HFFc6 (cell line): ENCODE data around the gene PLEKHG4B. TPM values are rescaled to one million over a fixed set of nuclear protein-coding genes. Genes with fewer than 3 reads are reported as not detected.

ENCODE experiments used
- DNase-seq: peaks from one replicate; pipeline ENCODE4 v3.0.0-alpha.2; 2018
- H3K27ac Mint-ChIP-seq: 2 replicates; pipeline ENCODE4 v1.8.0; 2020; ENCODE audit warnings: mild to moderate bottlenecking, mixed read lengths
- H3K27me3 Mint-ChIP-seq: 2 replicates; pipeline ENCODE4 v1.8.0; 2021; ENCODE audit warnings: mild to moderate bottlenecking, moderate library complexity, mixed read lengths; ENCODE audit not compliant: insufficient read depth
- H3K36me3 Mint-ChIP-seq: 2 replicates; pipeline ENCODE4 v1.8.0; 2021; ENCODE audit warnings: low read depth, mixed read lengths
- H3K4me1 Mint-ChIP-seq: 2 replicates; pipeline ENCODE4 v1.8.0; 2020; ENCODE audit warnings: low read depth, mixed read lengths
- H3K4me3 Mint-ChIP-seq: 2 replicates; pipeline ENCODE4 v1.8.0; 2020; ENCODE audit warnings: mild to moderate bottlenecking, moderate library complexity, mixed read lengths
- H3K9me3 Mint-ChIP-seq: 2 replicates; pipeline ENCODE4 v1.8.0; 2020; ENCODE audit warnings: mild to moderate bottlenecking, mixed read lengths
- total RNA-seq, 6 experiments: library from RNA; stranded (reverse); fragmentation: NEBNext Ultra II Directional; extraction: Animal tissue kit (Norgen Biotek cat#: 25700); gene quantifications; 2 replicates in 1 of 6; 3 replicates in 5 of 6; pipeline ENCODE4 v1.2.3, GENCODE V29; 2021
- TF ChIP-seq, protein P1 (sequence below): fragments of 200-600 bp; sonication (generic); IDR thresholded peaks from 2 replicates; pipeline ENCODE4 v1.5.0; 2021; ENCODE audit warnings: antibody characterized with exemption, mild to moderate bottlenecking

PLEKHG4B gene
- total RNA-seq, 6 experiments from 2014 or later: 0.66 to 4.3 (median 3.9) TPM

DNA sequence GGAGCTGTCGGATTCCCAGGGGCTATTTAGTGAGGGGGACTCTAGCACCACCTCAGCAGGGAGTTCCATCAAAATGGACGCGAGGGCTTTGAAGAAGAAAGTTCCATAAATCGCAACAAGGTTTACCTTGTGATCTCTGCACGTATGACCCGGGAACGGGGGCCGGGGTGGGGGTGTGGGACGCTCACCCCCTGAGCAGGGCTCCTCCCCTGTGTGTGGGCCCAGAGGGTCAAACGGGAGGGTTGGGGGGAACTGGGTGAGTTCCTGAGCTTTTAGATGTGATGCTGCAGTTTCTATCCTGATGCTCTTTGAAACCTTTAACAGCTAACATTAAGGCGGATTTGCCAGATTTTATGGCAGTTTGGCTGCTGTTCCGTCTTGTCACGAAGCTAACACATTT, 80.5 kb downstream of the PLEKHG4B start:
- DNase-seq: no peak
- H3K9me3 Mint-ChIP-seq: no peaks in the 10 kb centered on the region
- TF ChIP-seq, protein P1, sequence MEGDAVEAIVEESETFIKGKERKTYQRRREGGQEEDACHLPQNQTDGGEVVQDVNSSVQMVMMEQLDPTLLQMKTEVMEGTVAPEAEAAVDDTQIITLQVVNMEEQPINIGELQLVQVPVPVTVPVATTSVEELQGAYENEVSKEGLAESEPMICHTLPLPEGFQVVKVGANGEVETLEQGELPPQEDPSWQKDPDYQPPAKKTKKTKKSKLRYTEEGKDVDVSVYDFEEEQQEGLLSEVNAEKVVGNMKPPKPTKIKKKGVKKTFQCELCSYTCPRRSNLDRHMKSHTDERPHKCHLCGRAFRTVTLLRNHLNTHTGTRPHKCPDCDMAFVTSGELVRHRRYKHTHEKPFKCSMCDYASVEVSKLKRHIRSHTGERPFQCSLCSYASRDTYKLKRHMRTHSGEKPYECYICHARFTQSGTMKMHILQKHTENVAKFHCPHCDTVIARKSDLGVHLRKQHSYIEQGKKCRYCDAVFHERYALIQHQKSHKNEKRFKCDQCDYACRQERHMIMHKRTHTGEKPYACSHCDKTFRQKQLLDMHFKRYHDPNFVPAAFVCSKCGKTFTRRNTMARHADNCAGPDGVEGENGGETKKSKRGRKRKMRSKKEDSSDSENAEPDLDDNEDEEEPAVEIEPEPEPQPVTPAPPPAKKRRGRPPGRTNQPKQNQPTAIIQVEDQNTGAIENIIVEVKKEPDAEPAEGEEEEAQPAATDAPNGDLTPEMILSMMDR: no peak
- peaks cover 2% of the 10 kb centered on the region; the same call in 1 of the 2 replicates for H3K27me3 Mint-ChIP-seq
- no peak overlapping the region for H3K27ac Mint-ChIP-seq
- H3K4me1 Mint-ChIP-seq: peaks cover 34% of the 10 kb centered on the region
- H3K4me3 Mint-ChIP-seq: no peak overlapping the region
- no peaks in the 10 kb centered on the region; the same call in 1 of the 2 replicates for H3K36me3 Mint-ChIP-seq

DNA sequence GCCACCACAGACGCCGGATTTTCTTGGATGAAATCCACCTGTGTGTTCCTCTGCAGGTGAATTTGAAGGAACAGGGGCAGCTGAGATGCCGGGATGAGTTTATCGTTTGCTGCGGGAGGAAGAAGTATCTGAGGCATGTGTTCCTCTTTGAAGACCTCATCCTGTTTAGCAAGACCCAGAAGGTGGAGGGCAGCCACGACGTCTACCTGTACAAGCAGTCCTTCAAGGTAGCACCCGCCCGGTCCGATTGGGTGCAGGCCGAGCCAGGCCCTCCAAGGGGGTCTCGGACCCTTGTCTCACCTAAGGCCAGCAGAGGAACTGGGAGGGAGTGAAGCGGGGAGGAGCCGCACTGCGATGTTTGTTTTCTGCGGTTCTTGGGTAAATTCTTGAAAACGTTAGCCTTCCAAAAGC, 80.9 kb downstream of the PLEKHG4B start:
- H3K4me3 Mint-ChIP-seq: no peak overlapping the region
- H3K27me3 Mint-ChIP-seq: peaks cover 2% of the 10 kb centered on the region; the same call in 1 of the 2 replicates

DNA sequence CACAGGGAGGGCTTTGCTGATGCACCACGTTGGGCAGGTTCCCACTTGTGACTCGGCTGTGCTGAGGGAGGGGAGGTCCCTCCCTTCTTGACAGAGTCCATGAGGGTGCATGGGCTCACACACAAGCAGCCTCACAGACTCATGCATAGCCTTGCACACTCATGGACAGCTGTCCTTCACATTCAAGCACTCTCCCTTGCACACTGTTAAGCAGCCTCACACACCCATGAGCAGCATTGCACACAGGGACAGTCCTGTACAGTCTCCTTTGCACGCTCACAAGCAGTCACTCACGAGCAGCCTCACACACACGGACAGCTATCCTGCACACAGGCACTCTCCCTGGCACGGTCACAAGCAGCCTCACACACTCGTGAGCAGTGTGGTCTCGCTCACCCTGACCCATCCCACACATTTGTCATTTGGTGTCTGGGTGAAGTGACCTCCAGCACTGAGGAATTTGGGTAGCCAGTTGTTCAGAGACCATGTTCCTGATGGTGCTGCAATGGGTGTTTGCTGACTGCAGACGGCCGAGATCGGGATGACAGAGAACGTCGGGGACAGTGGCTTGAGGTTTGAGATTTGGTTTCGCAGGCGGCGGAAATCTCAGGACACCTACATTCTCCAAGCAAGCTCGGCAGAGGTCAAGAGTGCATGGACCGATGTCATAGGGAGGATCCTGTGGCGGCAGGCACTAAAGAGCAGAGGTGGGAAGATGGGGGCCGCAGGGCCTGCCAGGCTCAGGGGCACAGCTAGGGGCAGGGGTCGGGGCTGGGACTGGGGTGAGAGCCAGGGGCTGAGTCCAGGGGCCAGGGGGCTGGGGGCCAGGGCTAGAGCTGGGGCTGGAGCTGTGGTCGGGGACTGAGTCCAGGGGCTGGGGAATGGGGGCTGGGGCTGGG, 81.7 kb downstream of the PLEKHG4B start:
- Mint-ChIP-seq H3K4me3 (no peak overlapping the region), H3K27me3 (peaks cover 7% of the 10 kb centered on the region), H3K4me1 (peaks cover 22% of the 10 kb centered on the region), H3K36me3 (no peaks in the 10 kb centered on the region; the same call in 1 of the 2 replicates), H3K9me3 (no peaks in the 10 kb centered on the region), H3K27ac (no peak overlapping the region)
- no peak for DNase-seq
- TF ChIP-seq, protein P1: no peak

More for the DNA sequence above, 80.9 kb downstream of the PLEKHG4B start:
- H3K9me3 Mint-ChIP-seq: no peaks in the 10 kb centered on the region
- no peaks in the 10 kb centered on the region; the same call in 1 of the 2 replicates for H3K36me3 Mint-ChIP-seq
- peaks cover 30% of the 10 kb centered on the region for H3K4me1 Mint-ChIP-seq
- TF ChIP-seq, protein P1: no peak
- H3K27ac Mint-ChIP-seq: no peak overlapping the region
- DNase-seq: no peak

DNA sequence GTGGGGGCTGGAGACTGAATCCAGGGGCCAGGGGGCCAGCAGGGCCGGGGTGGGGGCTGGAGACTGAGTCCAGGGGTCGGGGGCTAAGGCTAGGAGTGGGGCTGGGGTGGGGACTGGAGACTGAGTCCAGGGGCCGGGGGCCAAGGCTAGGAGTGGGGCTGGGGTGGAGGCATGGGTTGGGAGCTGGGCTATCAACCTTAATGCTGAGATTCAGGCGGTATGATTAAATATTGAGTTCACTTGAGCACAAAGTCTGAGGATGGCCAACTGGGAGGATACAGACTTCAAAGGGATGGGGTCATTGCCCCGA, 82.3 kb downstream of the PLEKHG4B start:
- Mint-ChIP-seq H3K27ac (no peak overlapping the region), H3K27me3 (peaks cover 11% of the 10 kb centered on the region), H3K9me3 (no peaks in the 10 kb centered on the region), H3K4me1 (peaks cover 16% of the 10 kb centered on the region), H3K4me3 (no peak overlapping the region), H3K36me3 (no peaks in the 10 kb centered on the region; the same call in 1 of the 2 replicates)
- DNase-seq: no peak
- TF ChIP-seq, protein P1: no peak

DNA sequence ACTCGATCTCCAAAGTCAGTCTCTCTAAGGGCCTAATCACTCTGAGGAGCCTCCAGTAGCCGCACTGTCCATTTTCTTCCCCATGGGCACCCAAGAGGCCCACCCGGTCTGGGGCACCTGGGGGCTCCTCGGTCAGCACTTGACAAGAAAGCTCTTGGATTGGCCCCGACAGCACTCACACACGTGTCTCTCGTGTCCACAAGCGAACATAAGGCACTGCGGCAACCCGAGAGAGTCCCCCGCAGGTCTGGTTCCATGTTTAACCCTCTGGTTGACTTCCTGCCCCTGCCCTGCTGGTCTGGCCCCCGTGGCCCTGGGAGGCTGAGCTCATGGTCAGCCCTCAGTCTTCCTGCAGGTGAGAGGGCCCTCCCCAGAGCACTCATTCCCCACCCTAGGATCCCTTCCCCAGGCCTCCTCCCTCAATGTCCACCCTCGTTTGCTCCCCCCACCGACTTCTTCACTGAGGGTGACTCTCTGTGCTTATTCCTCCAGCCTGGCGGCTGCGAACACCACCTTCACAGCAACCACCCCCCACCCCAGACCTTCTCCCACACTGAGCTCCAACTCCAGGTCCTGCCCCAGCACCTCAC, 83.0 kb downstream of the PLEKHG4B start:
- Mint-ChIP-seq H3K36me3 (no peaks in the 10 kb centered on the region; the same call in 1 of the 2 replicates), H3K27me3 (peaks cover 11% of the 10 kb centered on the region), H3K4me1 (peaks cover 9% of the 10 kb centered on the region), H3K4me3 (no peak overlapping the region), H3K9me3 (no peaks in the 10 kb centered on the region), H3K27ac (no peak overlapping the region)
- no peak for DNase-seq
- TF ChIP-seq, protein P1: no peak
